Measurements from ENCODE around the gene GIN1. TPM values are rescaled to one million over a fixed set of nuclear protein-coding genes. Genes with fewer than 3 reads are reported as not detected.

The GIN1 gene
- total and polyA plus RNA-seq, 10 of the 15 experiments (the other 5 are each of a cell fraction or from before 2014, with no cell fraction given), result 3.3 to 9.7 (median 6.8) TPM

DNA sequence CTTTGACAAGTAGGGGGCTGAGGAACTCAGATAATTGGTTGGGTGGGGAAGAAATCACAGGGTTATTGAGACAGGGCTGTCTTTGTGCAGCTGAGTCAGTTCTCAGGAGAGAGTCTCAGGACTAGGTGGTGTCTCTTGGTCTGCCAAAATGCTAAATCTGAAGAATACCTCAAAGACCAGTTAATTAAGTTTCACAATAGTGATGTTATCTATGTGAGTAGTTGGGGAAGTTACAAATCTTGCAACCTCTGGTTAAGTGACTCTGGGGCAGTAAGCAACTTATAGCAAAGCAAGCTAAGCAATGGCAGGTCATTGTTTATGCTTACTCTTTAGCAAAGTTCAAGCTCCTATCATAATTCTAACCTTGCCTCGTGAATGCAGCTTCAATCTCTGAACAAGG is 53.6 kb downstream of the GIN1 start:
- no peak overlapping the region for H3K4me2 ChIP-seq (ENCODE audit: control insufficient read depth, insufficient read depth)
- ChIA-PET SMC1A (ENCODE audit: uncharacterized antibody, unreplicated experiment) (interaction anchor here (0.7 to 0.8 kb wide), 2 partner anchors 54 to 384 kb away, joined by 3 read pairs; partner anchors contain the start of gene PPIP5K2), POLR2A (interaction anchor here (0.5 kb wide), 1 partner anchor 88 kb away, joined by 4 read pairs; no protein-coding TSS in a partner anchor), CTCF (no interaction called here), RAD21 (ENCODE audit: unreplicated experiment) (interaction anchor here (0.8 kb wide), 1 partner anchor 201 kb away, joined by 3 read pairs; no protein-coding TSS in a partner anchor)
- H3K27me3 ChIP-seq (replicated peaks in 1 of 2; ENCODE audit: control insufficient read depth in 2 of 2, insufficient read depth in 2 of 2, low read length in 1 of 2), result no peaks in the 10 kb centered on the region
- H3K9ac ChIP-seq (ENCODE audit: control insufficient read depth, insufficient read depth, low read length), result no peak overlapping the region
- no peaks in the 10 kb centered on the region for H3K9me3 ChIP-seq (replicated peaks; ENCODE audit: control insufficient read depth, insufficient read depth, low read length)
- H3K4me1 ChIP-seq (ENCODE audit: control insufficient read depth, insufficient read depth, low read length), result no peaks in the 10 kb centered on the region
- H3K4me3 ChIP-seq, result no peak overlapping the region
- ATAC-seq (peak; percentile 85), DNase-seq (ENCODE audit: low read depth, low spot score) (no peak), FAIRE-seq (no peak)
- WGBS (ENCODE audit: insufficient coverage, insufficient replicate concordance, low lambda C conversion rate, missing lambda C conversion rate), result 8% methylated on average over 1 of the region's 1 CpG
- no peak overlapping the region for H2AFZ ChIP-seq (ENCODE audit: control insufficient read depth, low read depth, low read length)
- TF ChIP-seq IKZF2 (IDR thresholded peaks at IDR 0.05) (no peak), USF2 (IDR thresholded peaks at IDR 0.05; ENCODE audit: borderline replicate concordance, low read depth, low read length) (no peak), KLF5 (IDR thresholded peaks at IDR 0.05; ENCODE audit: partially characterized antibody) (no peak), MTA2 (IDR thresholded peaks at IDR 0.05; ENCODE audit: low read depth) (peak; percentile 23; the same call in 1 of the 2 replicates), RB1 (IDR thresholded peaks at IDR 0.05; ENCODE audit: borderline replicate concordance) (no peak), PAX8 (IDR thresholded peaks at IDR 0.05) (no peak)
- TF ChIP-seq, protein P1, sequence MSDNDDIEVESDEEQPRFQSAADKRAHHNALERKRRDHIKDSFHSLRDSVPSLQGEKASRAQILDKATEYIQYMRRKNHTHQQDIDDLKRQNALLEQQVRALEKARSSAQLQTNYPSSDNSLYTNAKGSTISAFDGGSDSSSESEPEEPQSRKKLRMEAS (IDR thresholded peaks at IDR 0.05; ENCODE audit: low read depth, low read length), result no peak
- H3K36me3 ChIP-seq (ENCODE audit: control insufficient read depth in 2 of 2, insufficient read depth in 2 of 2, low read length in 1 of 2), result no peaks in the 10 kb centered on the region
- BruUV-seq (replicated peaks), result no TSS peak
- no peaks in the 10 kb centered on the region for H3K79me2 ChIP-seq (ENCODE audit: control insufficient read depth, insufficient read depth, low read length)
- H4K20me1 ChIP-seq (ENCODE audit: control insufficient read depth, insufficient read depth), result no peaks in the 10 kb centered on the region
- intact Hi-C loops (cut with micrococcal nuclease; ENCODE audit: unreplicated experiment) (no loop called here), in situ Hi-C loops (cut with MboI) (no loop called here)
- no peak overlapping the region for H3K27ac ChIP-seq (ENCODE audit: control insufficient read depth, insufficient read depth)
